ES-I3 (cell line): ENCODE measurements around the gene MAP6.

ENCODE experiments used
- H3K36me3 ChIP-seq: 2 replicates; pipeline ENCODE4 v1.6.1; 2013; ENCODE audit warnings: mild to moderate bottlenecking, low read length, control low read depth, moderate library complexity; ENCODE audit not compliant: insufficient read depth
- H3K4me1 ChIP-seq: 2 replicates; pipeline ENCODE4 v1.6.1; 2013; ENCODE audit warnings: mild to moderate bottlenecking, control low read depth, low read length; ENCODE audit not compliant: insufficient read depth
- H3K9ac ChIP-seq: 2 replicates; pipeline ENCODE4 v1.6.1; 2013; ENCODE audit warnings: low read depth, mild to moderate bottlenecking, low read length, moderate library complexity
- H3K9me3 ChIP-seq: 2 replicates; pipeline ENCODE4 v1.6.1; 2013; ENCODE audit warnings: mild to moderate bottlenecking, low read length, moderate library complexity; ENCODE audit not compliant: control insufficient read depth, insufficient read depth

Gene MAP6

GRCh38 chr11:75654314-75654713, 14.5 kb downstream of the MAP6 start:
- Histone ChIP-seq H3K4me1 (peaks cover 8% of the 10 kb centered on the region; the same call in 1 of the 2 replicates), H3K9ac (no peak overlapping the region), H3K36me3 (no peaks in the 10 kb centered on the region), H3K9me3 (no peaks in the 10 kb centered on the region)

GRCh38 chr11:75653532-75653931, 15.3 kb downstream of the MAP6 start:
- Histone ChIP-seq H3K4me1 (peaks cover 8% of the 10 kb centered on the region; the same call in 1 of the 2 replicates), H3K36me3 (no peaks in the 10 kb centered on the region), H3K9me3 (no peaks in the 10 kb centered on the region), H3K9ac (no peak overlapping the region)

GRCh38 chr11:75652936-75653335, 15.9 kb downstream of the MAP6 start:
- peaks cover 8% of the 10 kb centered on the region; the same call in 1 of the 2 replicates for H3K4me1 ChIP-seq
- H3K36me3 ChIP-seq = no peaks in the 10 kb centered on the region
- no peak overlapping the region for H3K9ac ChIP-seq
- H3K9me3 ChIP-seq = no peaks in the 10 kb centered on the region

- Histone ChIP-seq H3K9me3 (no peaks in the 10 kb centered on the region), H3K9ac (no peak overlapping the region), H3K4me1 (peaks cover 3% of the 10 kb centered on the region; the same call in 1 of the 2 replicates), H3K36me3 (no peaks in the 10 kb centered on the region)
Observed at GRCh38 chr11:75651218-75651617, 17.6 kb downstream of the MAP6 start.

GRCh38 chr11:75650167-75650723, 18.6 kb downstream of the MAP6 start:
- Histone ChIP-seq H3K9ac (no peak overlapping the region), H3K4me1 (no peaks in the 10 kb centered on the region), H3K36me3 (no peaks in the 10 kb centered on the region), H3K9me3 (no peaks in the 10 kb centered on the region)

- Histone ChIP-seq H3K9me3 (no peaks in the 10 kb centered on the region), H3K4me1 (no peaks in the 10 kb centered on the region), H3K9ac (no peak overlapping the region), H3K36me3 (no peaks in the 10 kb centered on the region)
Observed at GRCh38 chr11:75644946-75645345, 23.9 kb downstream of the MAP6 start.

- H3K36me3 ChIP-seq = no peaks in the 10 kb centered on the region
Observed at GRCh38 chr11:75644370-75644769, 24.5 kb downstream of the MAP6 start.

GRCh38 chr11:75642402-75643113, 26.3 kb downstream of the MAP6 start:
- H3K36me3 ChIP-seq = no peaks in the 10 kb centered on the region
- H3K9ac ChIP-seq = no peak overlapping the region
- H3K4me1 ChIP-seq = no peaks in the 10 kb centered on the region
- H3K9me3 ChIP-seq = no peaks in the 10 kb centered on the region

More at GRCh38 chr11:75644370-75644769, 24.5 kb downstream of the MAP6 start:
- Histone ChIP-seq H3K4me1 (no peaks in the 10 kb centered on the region), H3K9ac (no peak overlapping the region), H3K9me3 (no peaks in the 10 kb centered on the region)

DNA sequence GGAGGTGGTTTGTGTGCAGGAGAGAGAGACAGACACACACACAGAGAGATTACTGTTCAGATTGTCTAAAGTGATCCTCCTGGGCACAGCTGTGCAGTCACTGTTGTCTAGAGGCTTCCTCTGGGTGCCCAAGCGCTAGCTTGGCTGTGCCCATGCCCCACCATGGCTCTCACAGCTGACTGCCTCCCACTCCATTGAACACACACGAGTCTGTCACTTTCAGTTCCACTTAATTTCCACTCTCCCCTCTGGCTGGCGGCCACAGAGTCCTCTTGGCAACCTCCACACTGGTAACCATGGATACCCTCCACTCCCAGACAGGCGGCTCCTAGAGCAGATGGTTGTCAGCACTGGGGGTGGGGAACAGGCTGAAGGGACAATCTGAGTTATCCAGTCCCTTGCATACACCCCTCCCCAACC, 29.1 kb downstream of the MAP6 start:
- Histone ChIP-seq H3K9ac (no peak overlapping the region), H3K4me1 (no peaks in the 10 kb centered on the region; the same call in 1 of the 2 replicates), H3K9me3 (no peaks in the 10 kb centered on the region), H3K36me3 (no peaks in the 10 kb centered on the region)

DNA sequence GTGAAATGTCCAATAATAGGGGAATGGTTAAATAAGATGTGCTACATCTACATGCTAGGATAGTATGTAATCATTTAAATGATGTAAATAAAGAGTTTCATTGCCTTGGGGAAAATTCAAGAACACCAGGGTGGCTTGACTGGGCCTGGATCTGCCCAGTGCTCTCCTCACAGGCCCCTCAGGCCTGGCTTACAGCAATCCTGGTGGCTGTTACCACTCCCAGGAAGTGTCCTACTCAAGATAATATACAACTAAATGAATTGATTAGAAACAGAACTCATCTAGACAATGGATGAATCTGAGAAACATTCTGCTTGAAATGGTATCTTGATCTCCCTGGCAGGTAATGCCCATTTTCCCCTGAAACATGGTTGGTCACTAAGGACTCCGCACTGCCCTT, 30.8 kb downstream of the MAP6 start:
- H3K36me3 ChIP-seq = no peaks in the 10 kb centered on the region
- H3K4me1 ChIP-seq = peaks cover 6% of the 10 kb centered on the region
- no peak overlapping the region for H3K9ac ChIP-seq
- no peaks in the 10 kb centered on the region for H3K9me3 ChIP-seq

- H3K4me1 ChIP-seq = peaks cover 6% of the 10 kb centered on the region
- no peak overlapping the region for H3K9ac ChIP-seq
- no peaks in the 10 kb centered on the region for H3K9me3 ChIP-seq
- H3K36me3 ChIP-seq = no peaks in the 10 kb centered on the region
Observed at GRCh38 chr11:75635066-75635862, 33.6 kb downstream of the MAP6 start.

- H3K4me1 ChIP-seq = peaks cover 6% of the 10 kb centered on the region
- H3K36me3 ChIP-seq = no peaks in the 10 kb centered on the region
- no peaks in the 10 kb centered on the region for H3K9me3 ChIP-seq
- no peak overlapping the region for H3K9ac ChIP-seq
Observed at GRCh38 chr11:75633409-75634066, 35.3 kb downstream of the MAP6 start.

DNA sequence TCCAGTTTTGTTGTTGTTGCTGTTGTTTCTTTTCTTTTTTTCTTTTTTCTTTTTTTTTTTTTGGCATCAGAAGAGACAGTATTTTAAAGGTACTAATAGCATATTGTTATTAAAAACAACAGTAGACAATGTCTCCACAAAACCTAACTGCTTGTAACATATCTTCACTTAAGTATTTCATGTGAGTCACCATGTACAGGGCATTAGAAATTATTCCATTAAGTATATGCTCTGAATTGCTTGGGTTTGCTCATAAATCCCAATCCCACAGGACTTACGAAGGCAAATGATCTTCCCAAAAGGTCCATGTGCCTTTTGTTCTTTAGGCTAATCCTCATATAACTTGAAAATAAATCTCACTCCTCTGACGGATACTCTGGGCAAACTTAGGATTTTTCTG, 35.9 kb downstream of the MAP6 start:
- Histone ChIP-seq H3K4me1 (peaks cover 10% of the 10 kb centered on the region), H3K9ac (no peak overlapping the region), H3K9me3 (no peaks in the 10 kb centered on the region), H3K36me3 (no peaks in the 10 kb centered on the region)

DNA sequence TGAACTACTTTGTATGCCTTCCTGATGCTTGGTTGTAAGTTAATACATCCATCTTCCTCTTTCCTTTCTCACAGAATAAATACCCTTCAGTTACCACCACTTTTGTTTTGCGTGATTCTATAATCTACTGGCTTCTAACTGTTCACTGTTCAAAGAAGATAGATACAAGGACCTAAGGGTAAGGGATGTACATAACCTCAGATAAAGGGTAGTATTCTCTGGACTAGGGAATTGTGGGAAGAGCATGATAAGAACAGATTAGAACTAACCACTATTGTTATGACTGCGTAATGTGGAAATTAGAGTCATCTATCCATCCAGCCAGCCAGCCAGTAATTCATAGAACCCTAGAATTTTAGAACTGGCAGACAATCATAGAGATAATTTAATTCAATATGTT, 36.4 kb downstream of the MAP6 start:
- Histone ChIP-seq H3K9me3 (no peaks in the 10 kb centered on the region), H3K4me1 (peaks cover 14% of the 10 kb centered on the region), H3K36me3 (no peaks in the 10 kb centered on the region), H3K9ac (no peak overlapping the region)
